LNCaP clone FGC (cell line): ENCODE measurements around the gene SDF4.

Experiments
- DNase-seq: peaks from one replicate; pipeline ENCODE4 v3.0.0-alpha.2; 2011; ENCODE audit warnings: low read depth
- H3K4me3 ChIP-seq: 2 replicates; pipeline ENCODE4 v1.5.1; 2011; ENCODE audit warnings: mild to moderate bottlenecking, low read depth, low read length, control low read depth
- TF ChIP-seq, protein P1 (sequence below): IDR thresholded peaks from 2 replicates; pipeline ENCODE4 v1.5.1; 2012; ENCODE audit warnings: mild to moderate bottlenecking; ENCODE audit not compliant: control insufficient read depth, insufficient read depth; ENCODE audit errors: extremely low read depth

SDF4 gene

GRCh38 chr1:1228187-1228586 is 3.6 kb downstream of the SDF4 start:
- no peak for DNase-seq
- no peak overlapping the region for H3K4me3 ChIP-seq
- TF ChIP-seq, protein P1, sequence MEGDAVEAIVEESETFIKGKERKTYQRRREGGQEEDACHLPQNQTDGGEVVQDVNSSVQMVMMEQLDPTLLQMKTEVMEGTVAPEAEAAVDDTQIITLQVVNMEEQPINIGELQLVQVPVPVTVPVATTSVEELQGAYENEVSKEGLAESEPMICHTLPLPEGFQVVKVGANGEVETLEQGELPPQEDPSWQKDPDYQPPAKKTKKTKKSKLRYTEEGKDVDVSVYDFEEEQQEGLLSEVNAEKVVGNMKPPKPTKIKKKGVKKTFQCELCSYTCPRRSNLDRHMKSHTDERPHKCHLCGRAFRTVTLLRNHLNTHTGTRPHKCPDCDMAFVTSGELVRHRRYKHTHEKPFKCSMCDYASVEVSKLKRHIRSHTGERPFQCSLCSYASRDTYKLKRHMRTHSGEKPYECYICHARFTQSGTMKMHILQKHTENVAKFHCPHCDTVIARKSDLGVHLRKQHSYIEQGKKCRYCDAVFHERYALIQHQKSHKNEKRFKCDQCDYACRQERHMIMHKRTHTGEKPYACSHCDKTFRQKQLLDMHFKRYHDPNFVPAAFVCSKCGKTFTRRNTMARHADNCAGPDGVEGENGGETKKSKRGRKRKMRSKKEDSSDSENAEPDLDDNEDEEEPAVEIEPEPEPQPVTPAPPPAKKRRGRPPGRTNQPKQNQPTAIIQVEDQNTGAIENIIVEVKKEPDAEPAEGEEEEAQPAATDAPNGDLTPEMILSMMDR = no peak

GRCh38 chr1:1227386-1227785 is 4.4 kb downstream of the SDF4 start:
- H3K4me3 ChIP-seq = no peak overlapping the region
- DNase-seq = no peak
- TF ChIP-seq, protein P1 = no peak

DNA sequence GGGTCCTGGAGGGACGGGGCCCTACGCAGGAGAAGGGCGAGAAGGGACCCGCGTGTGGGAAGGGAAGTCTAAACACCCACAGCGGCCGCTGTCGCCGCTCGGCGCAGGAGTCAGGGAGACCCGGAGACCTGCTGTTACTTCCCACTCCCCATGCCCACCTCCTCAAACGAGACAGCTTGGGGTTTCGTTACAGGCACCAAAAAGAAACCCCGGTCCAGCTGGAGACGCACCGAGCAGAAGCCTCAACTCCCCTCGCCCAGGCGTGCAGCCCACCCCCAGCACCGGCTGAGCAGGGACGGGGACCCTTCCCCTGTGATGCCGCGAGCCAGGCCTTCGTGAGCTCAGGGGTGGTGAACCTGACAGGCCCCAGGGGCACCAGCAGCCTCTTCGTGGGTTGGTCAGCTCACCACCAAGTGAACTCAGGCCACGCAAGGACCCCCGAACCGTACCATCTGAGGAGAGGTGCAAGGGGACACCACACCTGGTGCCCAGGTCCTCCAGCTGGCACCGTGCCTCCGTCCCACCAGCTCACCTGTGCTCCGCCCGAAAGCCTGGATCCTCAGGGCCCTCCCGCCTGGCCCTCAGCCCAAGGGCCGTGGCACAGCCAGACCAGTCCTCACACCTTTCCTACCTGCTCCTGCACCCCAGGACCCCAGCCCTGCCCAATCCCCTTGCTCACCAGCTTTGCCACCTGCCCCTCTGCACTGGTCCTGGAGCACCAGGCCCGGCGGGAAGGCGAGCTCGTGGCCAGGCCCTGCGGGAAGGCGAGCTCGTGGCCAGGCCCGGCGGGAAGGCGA is 5.0 kb downstream of the SDF4 start:
- no peak overlapping the region for H3K4me3 ChIP-seq
- TF ChIP-seq, protein P1 = no peak
- DNase-seq = no peak

- TF ChIP-seq, protein P1 = no peak
- no peak overlapping the region for H3K4me3 ChIP-seq
- no peak for DNase-seq
Observed at GRCh38 chr1:1225913-1226312, 5.9 kb downstream of the SDF4 start.

- H3K4me3 ChIP-seq = no peak overlapping the region
- no peak for DNase-seq
- TF ChIP-seq, protein P1 = no peak
Observed at GRCh38 chr1:1225238-1225845, 6.5 kb downstream of the SDF4 start.

GRCh38 chr1:1223891-1224290 is 7.9 kb downstream of the SDF4 start:
- H3K4me3 ChIP-seq = no peak overlapping the region
- TF ChIP-seq, protein P1 = no peak
- DNase-seq = no peak
